PC-3 (cell line): ENCODE data around the gene TPRA1. TPM values are rescaled to one million over a fixed set of nuclear protein-coding genes. Genes with fewer than 3 reads are reported as not detected.

ENCODE experiments used
- ATAC-seq: fragments of 200-7000 bp; cut with Tn5 transposase; 2 replicates; pipeline ENCODE4 v1.9.1; 2020; ENCODE audit warnings: mild to moderate bottlenecking, moderate library complexity
- BruUV-seq: library from RNA; stranded (reverse); fragments of 400-500 nt; replicated peaks from 2 replicates; lab custom pipeline; 2021; lab: Mats Ljungman, UMichigan
- CTCF ChIA-PET: fragments of 300-600 bp; sonication (Branson Sonifier 250); formaldehyde crosslinking; loops from one replicate; lab custom pipeline; 2022; ENCODE audit warnings: antibody characterized with exemption; lab: Charles Lee
- POLR2A ChIA-PET: fragments of 300-600 bp; sonication (Branson Sonifier 250); formaldehyde crosslinking; loops from one replicate; lab custom pipeline; 2022; ENCODE audit warnings: antibody characterized with exemption; ENCODE audit not compliant: unreplicated experiment; lab: Charles Lee
- DNase-seq: peaks from one replicate; pipeline ENCODE4 v3.0.0-alpha.2; 2015
- H2AFZ ChIP-seq: fragments of 300-600 bp; sonication (generic); 2 replicates; pipeline ENCODE4 v1.6.0; 2016; ENCODE audit warnings: antibody characterized with exemption, low read length
- H3F3A ChIP-seq: fragments of 300-600 bp; sonication (generic); one replicate; pipeline ENCODE4 v1.6.0; 2017; ENCODE audit warnings: antibody characterized with exemption, low read length, control low read depth, mild to moderate bottlenecking; ENCODE audit not compliant: unreplicated experiment
- H3K27ac ChIP-seq: fragments of 300-600 bp; sonication (generic); 2 replicates; pipeline ENCODE4 v1.5.1; 2016; ENCODE audit warnings: mild to moderate bottlenecking, low read length
- H3K27me3 ChIP-seq: fragments of 300-600 bp; sonication (generic); 2 replicates; pipeline ENCODE4 v1.6.1; 2016; ENCODE audit warnings: low read length, mixed read lengths
- H3K36me3 ChIP-seq: fragments of 300-600 bp; sonication (generic); 2 replicates; pipeline ENCODE4 v1.6.1; 2016; ENCODE audit warnings: low read depth, mixed run types, low read length, mixed read lengths
- H3K4me1 ChIP-seq: fragments of 300-600 bp; sonication (generic); 2 replicates; pipeline ENCODE4 v1.5.1; 2016; ENCODE audit warnings: low read length; ENCODE audit not compliant: insufficient read depth
- H3K4me2 ChIP-seq: fragments of 300-600 bp; sonication (generic); 2 replicates; pipeline ENCODE4 v1.6.0; 2016; ENCODE audit warnings: low read length
- H3K4me3 ChIP-seq: fragments of 300-600 bp; sonication (generic); 2 replicates; pipeline ENCODE4 v1.5.1; 2016; ENCODE audit warnings: mild to moderate bottlenecking, low read length, mixed read lengths
- H3K79me2 ChIP-seq: fragments of 300-600 bp; sonication (generic); 2 replicates; pipeline ENCODE4 v1.6.1; 2017; ENCODE audit warnings: low read length, mixed read lengths
- H3K9ac ChIP-seq: fragments of 300-600 bp; sonication (generic); 2 replicates; pipeline ENCODE4 v1.6.0; 2016; ENCODE audit warnings: mild to moderate bottlenecking, low read length
- H3K9me2 ChIP-seq: fragments of 300-600 bp; sonication (generic); replicated peaks from 2 replicates; pipeline ENCODE4 v1.6.1; 2016; ENCODE audit warnings: mixed run types, low read length, mixed read lengths
- H3K9me3 ChIP-seq: fragments of 300-600 bp; sonication (generic); 2 replicates; pipeline ENCODE4 v1.6.1; 2016; ENCODE audit warnings: low read length, mixed read lengths
- H4K20me1 ChIP-seq: fragments of 300-600 bp; sonication (generic); 2 replicates; pipeline ENCODE4 v1.6.1; 2016; ENCODE audit warnings: low read length, mixed read lengths
- CTCF ChIP-seq: fragments of 300-600 bp; sonication (generic); conservative IDR thresholded peaks from 2 replicates; pipeline ENCODE4 v1.5.1; 2017; ENCODE audit warnings: antibody characterized with exemption, low read depth, mild to moderate bottlenecking, low read length
- EZH2 ChIP-seq: fragments of 300-600 bp; sonication (generic); IDR thresholded peaks from one replicate; pipeline ENCODE4 v1.6.1; 2017; ENCODE audit warnings: antibody characterized with exemption, mild to moderate bottlenecking, low read length; ENCODE audit not compliant: unreplicated experiment
- EZH2phosphoT487 ChIP-seq: fragments of 300-600 bp; sonication (generic); IDR thresholded peaks from 2 replicates; pipeline ENCODE4 v1.6.1; 2018; ENCODE audit warnings: mild to moderate bottlenecking, antibody characterized with exemption, low read length, borderline replicate concordance
- intact Hi-C: fragments of 100-400 bp; cut with micrococcal nuclease; formaldehyde crosslinking; loops from 2 replicates; pipeline ENCODE4 v1.9.0; 2023
- total RNA-seq: library from RNA; depleted of rRNA; stranded (reverse); fragments of >200 nt; gene quantifications from 2 replicates; pipeline ENCODE4 v1.2.3, GENCODE V29; 2014

The TPRA1 gene
- total RNA-seq, 1 experiment from 2014 or later: 25.7 TPM

GRCh38 chr3:127607675-127608361, 17.3 kb upstream of the TPRA1 start:
- peaks cover 52% of the 10 kb centered on the region for H3K36me3 ChIP-seq
- CTCF ChIA-PET: no interaction called here
- BruUV-seq: no TSS peak
- ATAC-seq: no peak
- H3K9ac ChIP-seq: no peak overlapping the region
- intact Hi-C loops: no loop called here
- no peaks in the 10 kb centered on the region for H3K27me3 ChIP-seq
- H3K79me2 ChIP-seq: no peaks in the 10 kb centered on the region
- no peaks in the 10 kb centered on the region for H3K9me3 ChIP-seq
- H2AFZ ChIP-seq: no peak overlapping the region
- no peak for DNase-seq
- no peaks in the 10 kb centered on the region for H3F3A ChIP-seq
- no peaks in the 10 kb centered on the region for H3K9me2 ChIP-seq
- no peak overlapping the region for H3K4me2 ChIP-seq
- H3K27ac ChIP-seq: no peak overlapping the region
- H3K4me1 ChIP-seq: peaks cover 16% of the 10 kb centered on the region
- POLR2A ChIA-PET: no interaction called here
- no peak overlapping the region for H3K4me3 ChIP-seq
- H4K20me1 ChIP-seq: no peaks in the 10 kb centered on the region
- TF ChIP-seq EZH2: no peak
- TF ChIP-seq EZH2phosphoT487: no peak
- TF ChIP-seq CTCF: no peak

- intact Hi-C loops: no loop called here
- no peak overlapping the region for H3K4me2 ChIP-seq
- H3K9me3 ChIP-seq: no peaks in the 10 kb centered on the region
- ATAC-seq: peak; percentile 88
- CTCF ChIA-PET: no interaction called here
- H3K9me2 ChIP-seq: no peaks in the 10 kb centered on the region
- H3K9ac ChIP-seq: no peak overlapping the region
- TF ChIP-seq EZH2phosphoT487 (no peak), CTCF (no peak), EZH2 (no peak)
- no TSS peak for BruUV-seq
- peaks cover 9% of the 10 kb centered on the region; the same call in 1 of the 2 replicates for H3K4me1 ChIP-seq
- H3K36me3 ChIP-seq: peaks cover 45% of the 10 kb centered on the region
- H4K20me1 ChIP-seq: no peaks in the 10 kb centered on the region
- H3K27ac ChIP-seq: no peak overlapping the region
- DNase-seq: peak; percentile 23
- H3K79me2 ChIP-seq: peaks cover 7% of the 10 kb centered on the region
- H3K27me3 ChIP-seq: no peaks in the 10 kb centered on the region
- POLR2A ChIA-PET: interaction anchor here (0.6 kb wide), 1 partner anchor 131 kb away, joined by 7 read pairs; no protein-coding TSS in a partner anchor
- no peak overlapping the region for H2AFZ ChIP-seq
- no peak overlapping the region for H3K4me3 ChIP-seq
- no peaks in the 10 kb centered on the region for H3F3A ChIP-seq
These were observed 16.6 kb upstream of the TPRA1 start for GRCh38 chr3:127606981-127607595.
